ENCODE data around the gene C9orf78.

- TF ChIP-seq CTCF (IDR thresholded peaks at IDR 0.05; ENCODE audit: insufficient read depth, low read depth, low read length) = no peak
- TF ChIP-seq EZH2 (IDR thresholded peaks at IDR 0.05; ENCODE audit: insufficient read depth, low read length) = no peak
These were observed 33.6 kb downstream of the C9orf78 start for GRCh38 chr9:129801504-129801903.
